Endothelial cell of umbilical vein (primary cell): Measurements from ENCODE around the gene PRR5. TPM values are rescaled to one million over a fixed set of nuclear protein-coding genes. Genes with fewer than 3 reads are reported as not detected.

Experiments
- BruUV-seq: library from RNA; stranded (reverse); fragments of 400-500 nt; replicated peaks from 2 replicates; lab custom pipeline; 2021; lab: Mats Ljungman, UMichigan
- CTCF ChIA-PET: fragments of 300-600, 350-600 bp; sonication (Branson Sonifier 250); formaldehyde crosslinking; loops from one replicate; lab custom pipeline; 2021; ENCODE audit warnings: antibody characterized with exemption, inconsistent platforms; lab: Charles Lee
- POLR2A ChIA-PET: fragments of 300-600, 350-600 bp; sonication (Branson Sonifier 250); formaldehyde crosslinking; loops from one replicate; lab custom pipeline; 2021; ENCODE audit warnings: antibody characterized with exemption, inconsistent platforms; lab: Charles Lee
- DNase-seq: peaks from one replicate; pipeline ENCODE4 v3.0.0-alpha.2; 2011; ENCODE audit warnings: low read depth, low spot score
- FAIRE-seq: peaks from 2 replicates; lab custom pipeline; 2011; peaks lifted over from hg19 to GRCh38; lab: Jason Lieb, UNC
- H2AFZ ChIP-seq: 2 replicates; pipeline ENCODE4 v1.6.0; 2012; ENCODE audit warnings: low read depth, low read length, control low read depth, inconsistent platforms
- H3K27ac ChIP-seq: 2 replicates; pipeline ENCODE4 v1.5.1; 2011; ENCODE audit warnings: low read depth, mild to moderate bottlenecking, control low read depth, low read length, moderate library complexity; ENCODE audit not compliant: insufficient read depth
- H3K27me3 ChIP-seq, 2 experiments: 2 replicates each; pipeline versions ENCODE4 v1.6.0 to v1.6.1; 2011; ENCODE audit warnings: low read length in 2 of 2, mixed read lengths in 1 of 2; ENCODE audit not compliant: control insufficient read depth in 2 of 2, insufficient read depth in 2 of 2
- H3K36me3 ChIP-seq, 2 experiments: 2 replicates in 1 of 2; 3 replicates in 1 of 2; pipeline ENCODE4 v1.5.1; 2011; ENCODE audit warnings: low read length in 2 of 2, mild to moderate bottlenecking in 1 of 2, moderate library complexity in 1 of 2; ENCODE audit not compliant: control insufficient read depth in 2 of 2, insufficient read depth in 2 of 2; ENCODE audit errors: extremely low read depth in 1 of 2
- H3K4me1 ChIP-seq: 3 replicates; pipeline ENCODE4 v1.5.1; 2011; ENCODE audit warnings: mild to moderate bottlenecking, low read length; ENCODE audit not compliant: control insufficient read depth, insufficient read depth; ENCODE audit errors: extremely low read depth
- H3K4me2 ChIP-seq: 2 replicates; pipeline ENCODE4 v1.6.1; 2011; ENCODE audit warnings: low read length, control low read depth, mixed read lengths; ENCODE audit not compliant: insufficient read depth
- H3K4me3 ChIP-seq, 3 experiments: fragments of 200-600 bp in 1 of 3; sonication (generic), shearing (Covaris generic) in 1 of 3; replicated peaks in 1 of 3; 2 replicates each; pipeline ENCODE4 v1.5.1; 2011 to 2016; ENCODE audit warnings: control low read depth in 3 of 3, low read length in 3 of 3, mild to moderate bottlenecking in 2 of 3, inconsistent platforms in 1 of 3, low read depth in 1 of 3, moderate library complexity in 1 of 3; ENCODE audit not compliant: insufficient read depth in 1 of 3
- H3K79me2 ChIP-seq: 2 replicates; pipeline ENCODE4 v1.6.0; 2012; ENCODE audit warnings: low read length, inconsistent platforms; ENCODE audit not compliant: control insufficient read depth, insufficient read depth
- H3K9ac ChIP-seq: replicated peaks from 2 replicates; pipeline ENCODE3; 2011; ENCODE audit warnings: low read length, control low read depth; ENCODE audit not compliant: insufficient read depth; ENCODE audit errors: extremely low read depth
- H3K9me1 ChIP-seq: replicated peaks from 3 replicates; pipeline ENCODE4 v1.6.0; 2011; ENCODE audit warnings: mild to moderate bottlenecking, low read length; ENCODE audit not compliant: control insufficient read depth, insufficient read depth; ENCODE audit errors: extremely low read depth
- H3K9me3 ChIP-seq: replicated peaks from 2 replicates; pipeline ENCODE4 v1.5.1; 2012; ENCODE audit warnings: low read length, inconsistent platforms; ENCODE audit not compliant: control insufficient read depth, insufficient read depth
- H4K20me1 ChIP-seq: replicated peaks from 2 replicates; pipeline ENCODE3; 2011; ENCODE audit warnings: mild to moderate bottlenecking, low read length; ENCODE audit not compliant: control insufficient read depth, insufficient read depth; ENCODE audit errors: extremely low read depth
- CTCF ChIP-seq, 2 donors: IDR thresholded peaks; 1 replicate in 1 of 2; 2 replicates in 1 of 2; pipeline ENCODE4 v1.5.1; 2011; ENCODE audit warnings: low read length in 2 of 2, mild to moderate bottlenecking in 2 of 2, moderate library complexity in 2 of 2, control low read depth in 1 of 2, inconsistent platforms in 1 of 2, low read depth in 1 of 2; ENCODE audit not compliant: insufficient read depth in 1 of 2; ENCODE audit errors: extremely low read depth in 1 of 2
- EZH2 ChIP-seq: IDR thresholded peaks from 2 replicates; pipeline ENCODE4 v1.6.1; 2012; ENCODE audit warnings: borderline replicate concordance, low read depth, mild to moderate bottlenecking, moderate library complexity, low read length, inconsistent platforms; ENCODE audit not compliant: severe bottlenecking
- FOS ChIP-seq: IDR thresholded peaks from 2 replicates; pipeline ENCODE4 v1.6.1; 2011; ENCODE audit warnings: mild to moderate bottlenecking, low read length, moderate library complexity, borderline replicate concordance; ENCODE audit not compliant: insufficient read depth
- GATA2 ChIP-seq: IDR thresholded peaks from 2 replicates; pipeline ENCODE4 v1.7.0; 2011; ENCODE audit warnings: low read depth, mild to moderate bottlenecking, moderate library complexity, mixed read lengths, low read length; ENCODE audit not compliant: insufficient read length, insufficient read depth
- JUN ChIP-seq: IDR thresholded peaks from 2 replicates; pipeline ENCODE4 v1.6.1; 2011; ENCODE audit warnings: borderline replicate concordance, low read depth; ENCODE audit not compliant: insufficient read length, insufficient read depth
- MAX ChIP-seq: IDR thresholded peaks from 2 replicates; pipeline ENCODE4 v1.6.1; 2011; ENCODE audit not compliant: insufficient read depth, insufficient read length
- MYC ChIP-seq: IDR thresholded peaks from one replicate; pipeline ENCODE4 v1.6.1; 2011; ENCODE audit warnings: mild to moderate bottlenecking, low read depth, low read length
- POLR2A ChIP-seq: IDR thresholded peaks from 2 replicates; pipeline ENCODE4 v1.6.1; 2012; ENCODE audit warnings: low read depth, mild to moderate bottlenecking, control low read depth, low read length
- POLR2AphosphoS5 ChIP-seq: IDR thresholded peaks from 2 replicates; pipeline ENCODE4 v1.6.1; 2012; ENCODE audit warnings: low read depth, mild to moderate bottlenecking, control low read depth, low read length, moderate library complexity; ENCODE audit not compliant: insufficient read depth
- dilution Hi-C: fragments of 300-500 bp; cut with MboI; formaldehyde crosslinking; loops from one replicate; pipeline ENCODE4 v1.15.0; 2019; ENCODE audit warnings: low sequenced_read_pairs; ENCODE audit not compliant: extremely low pct_ligation_motif_present
- intact Hi-C: fragments of 100-400 bp; cut with micrococcal nuclease; formaldehyde crosslinking; loops from one replicate; pipeline ENCODE4 v1.10.0; 2022
- polyA plus RNA-seq, 4 experiments: library from polyadenylated mRNA; depleted of rRNA in 3 of 4; stranded (reverse) in 3 of 4; unstranded in 1 of 4; fragments of >200 nt; gene quantifications; 2 replicates each; pipeline versions ENCODE4 v1.2.1 to v1.2.3, GENCODE V29; 2011 to 2012; ENCODE audit warnings: missing spikeins in 1 of 4
- total RNA-seq: library from RNA; stranded (reverse); gene quantifications from 2 replicates; pipeline ENCODE4 v1.2.3, GENCODE V29; 2021

The PRR5 gene
- total and polyA plus RNA-seq, 2 donors (not counting 3 experiments of a cell fraction or from before 2014, with no cell fraction given): 4.3 to 9.0 TPM

GRCh38 chr22:44765571-44766285 lies 63.7 kb downstream of the PRR5 start:
- no TSS peak for BruUV-seq
- H3K79me2 ChIP-seq: no peaks in the 10 kb centered on the region
- DNase-seq: no peak
- no peaks in the 10 kb centered on the region for H3K36me3 ChIP-seq
- H3K9me1 ChIP-seq: no peaks in the 10 kb centered on the region
- no peak overlapping the region for H3K4me3 ChIP-seq
- H3K27ac ChIP-seq: no peak overlapping the region
- no peaks in the 10 kb centered on the region for H3K27me3 ChIP-seq
- dilution Hi-C loops (no loop called here), intact Hi-C loops (no loop called here)
- H3K9ac ChIP-seq: no peak overlapping the region
- H2AFZ ChIP-seq: no peak overlapping the region
- TF ChIP-seq GATA2: no peak
- no peak for TF ChIP-seq CTCF (IDR thresholded peaks at IDR 0.05; ENCODE audit: extremely low read depth in 1 of 2, insufficient read depth in 1 of 2, low read depth in 1 of 2, low read length in 2 of 2)
- TF ChIP-seq EZH2: no peak
- TF ChIP-seq MAX: no peak
- TF ChIP-seq FOS: no peak
- TF ChIP-seq MYC: no peak
- TF ChIP-seq POLR2AphosphoS5: no peak
- no peak for TF ChIP-seq JUN
- no peak for TF ChIP-seq POLR2A
- ChIA-PET CTCF (no interaction called here), POLR2A (no interaction called here)
- no peaks in the 10 kb centered on the region for H4K20me1 ChIP-seq
- H3K4me1 ChIP-seq: no peaks in the 10 kb centered on the region
- H3K4me2 ChIP-seq: no peak overlapping the region
- no peak for FAIRE-seq
- no peaks in the 10 kb centered on the region for H3K9me3 ChIP-seq
